SH-SY5Y (cell line): Measurements from ENCODE around the gene UBA7.
A peak's percentile ranks its signal among the peaks of the same experiment; 100 is the strongest.

Experiments used
- GATA2 ChIP-seq: IDR thresholded peaks from 2 replicates; pipeline ENCODE4 v1.6.1; 2011; ENCODE audit warnings: mild to moderate bottlenecking, low read depth, low read length
- GATA3 ChIP-seq: IDR thresholded peaks from 2 replicates; pipeline ENCODE4 v1.6.1; 2011; ENCODE audit warnings: low read depth, mild to moderate bottlenecking, low read length, moderate library complexity

Gene UBA7

DNA sequence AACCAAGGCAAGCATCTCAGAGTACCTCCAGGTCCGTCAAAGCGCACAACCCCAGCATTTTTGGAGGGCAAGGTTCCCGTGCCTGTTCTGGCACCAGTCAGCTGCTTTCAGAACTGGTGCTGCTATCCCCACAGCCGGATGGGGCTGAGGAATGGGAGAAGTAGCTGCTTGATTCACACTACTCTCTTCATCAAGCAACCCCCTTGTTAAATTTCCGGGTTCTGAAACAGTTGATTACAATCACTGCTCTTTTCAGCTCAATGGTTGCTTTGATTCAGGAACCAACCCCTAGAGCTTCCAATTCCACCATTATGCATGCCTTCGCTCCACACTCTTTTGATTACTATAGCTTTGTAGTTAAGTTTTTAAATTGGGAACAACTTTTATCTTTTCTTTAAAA, 12.3 kb upstream of the UBA7 start:
- no peak for TF ChIP-seq GATA3
- no peak for TF ChIP-seq GATA2

DNA sequence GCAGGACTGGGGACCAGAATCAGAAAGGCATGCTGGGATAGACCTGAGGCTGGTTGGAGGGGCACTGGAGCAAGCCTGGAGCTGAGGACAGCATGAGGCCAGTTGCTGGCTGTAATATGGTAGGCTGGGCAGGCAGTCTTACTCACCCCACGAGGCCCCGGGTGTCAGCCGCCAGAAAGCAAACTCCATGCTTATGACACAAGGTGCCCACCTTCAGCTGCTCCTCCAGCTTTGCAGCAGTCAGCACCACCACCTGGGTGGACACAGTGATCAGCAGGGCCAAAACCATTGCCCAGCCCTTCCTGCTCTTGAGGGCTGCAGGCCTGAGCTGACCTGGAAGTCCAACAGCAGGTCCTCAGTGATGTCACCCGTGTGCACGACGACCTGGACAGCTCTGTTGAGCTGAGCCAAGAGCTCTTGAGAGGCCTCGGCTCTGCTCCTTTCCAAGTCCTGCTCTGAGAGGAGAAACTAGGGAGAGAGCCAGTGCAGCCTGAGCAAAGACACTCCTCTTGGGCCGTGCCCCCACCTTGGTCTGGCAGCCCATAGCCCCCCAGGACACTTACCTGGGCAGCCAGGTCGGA, 747 bp downstream of the UBA7 start:
- TF ChIP-seq GATA2 (no peak), GATA3 (no peak)

DNA sequence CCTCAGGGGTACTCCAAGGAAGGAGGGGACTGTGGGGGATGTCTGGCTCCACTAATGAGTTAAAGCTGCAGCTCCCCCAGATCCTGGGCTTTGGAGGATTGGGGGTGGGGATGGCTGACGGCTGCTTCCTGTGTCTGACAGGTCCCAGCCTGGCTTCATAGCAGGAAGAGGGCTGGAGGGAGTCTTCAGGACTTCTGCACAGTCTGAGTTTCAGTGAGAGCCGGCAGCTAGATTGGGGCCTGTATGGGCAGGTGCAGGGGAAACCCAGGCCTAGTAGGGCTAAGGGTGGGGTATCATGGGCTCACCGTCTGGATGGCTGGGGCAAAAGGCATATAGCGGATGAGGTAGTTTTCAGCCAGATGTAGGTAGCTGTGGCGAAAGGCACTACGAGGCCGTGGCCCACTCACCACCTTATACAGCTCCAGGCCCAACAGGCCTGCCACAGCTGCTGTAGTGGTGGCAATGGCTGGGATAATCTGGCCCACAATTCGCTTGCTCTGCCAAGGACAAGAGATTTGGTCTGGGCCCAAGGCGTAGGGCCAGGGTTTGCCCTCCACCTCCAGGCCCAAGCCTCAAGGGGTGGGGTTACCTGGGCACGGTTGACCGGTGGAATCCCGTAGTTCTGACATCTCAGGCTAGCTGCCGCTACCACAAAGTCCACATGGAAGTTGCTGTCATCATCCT, 6.2 kb downstream of the UBA7 start:
- TF ChIP-seq GATA3 (no peak), GATA2 (no peak)

GRCh38 chr3:49806850-49807249, 6.9 kb downstream of the UBA7 start:
- TF ChIP-seq GATA3 (no peak), GATA2 (no peak)

- TF ChIP-seq GATA3, result no peak
- TF ChIP-seq GATA2, result no peak
Measured at GRCh38 chr3:49805897-49806701, 7.7 kb downstream of the UBA7 start.

- TF ChIP-seq GATA3 (no peak), GATA2 (no peak)
Measured at GRCh38 chr3:49805367-49805782, 8.4 kb downstream of the UBA7 start.

DNA sequence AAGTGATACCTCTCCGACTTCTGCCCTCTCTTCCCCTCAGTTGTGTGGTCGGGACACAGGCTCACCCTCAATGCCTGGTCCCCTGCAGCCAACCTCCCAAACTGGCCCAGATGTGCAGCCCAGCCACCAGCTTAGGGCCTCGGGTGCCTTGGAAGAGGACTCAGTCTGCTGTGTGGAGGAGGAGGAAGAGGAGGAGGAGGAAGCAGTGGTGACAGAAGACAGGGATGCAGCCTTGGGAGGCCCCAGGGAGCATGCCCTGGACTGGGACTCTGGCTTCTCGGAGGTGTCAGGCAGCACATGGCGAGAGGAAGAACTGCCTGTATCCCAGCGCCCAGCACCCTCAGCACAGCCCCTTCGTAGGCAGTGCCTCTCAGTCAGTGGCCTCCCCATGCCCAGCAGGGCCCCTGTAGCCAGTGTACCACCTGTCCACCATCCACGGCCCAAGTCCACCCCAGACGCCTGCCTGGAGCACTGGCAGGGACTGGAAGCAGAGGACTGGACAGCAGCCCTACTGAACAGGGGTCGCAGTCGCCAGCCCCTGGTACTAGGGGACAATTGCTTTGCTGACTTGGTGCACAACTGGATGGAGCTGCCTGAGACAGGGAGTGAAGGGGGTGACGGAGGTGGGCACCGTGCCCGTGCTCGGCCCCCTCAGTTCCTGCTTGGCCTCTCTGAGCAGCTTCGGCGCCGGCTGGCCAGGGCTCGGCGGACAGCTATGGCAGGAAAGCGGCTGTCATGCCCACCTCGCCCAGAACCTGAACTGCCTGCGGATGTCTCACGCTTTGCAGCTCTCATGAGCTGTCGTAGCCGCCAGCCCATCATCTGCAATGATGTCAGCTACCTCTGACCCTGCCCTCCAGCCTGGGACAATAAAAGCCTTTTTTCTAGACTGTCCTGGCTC, 9.4 kb downstream of the UBA7 start:
- no peak for TF ChIP-seq GATA2
- TF ChIP-seq GATA3, result no peak

DNA sequence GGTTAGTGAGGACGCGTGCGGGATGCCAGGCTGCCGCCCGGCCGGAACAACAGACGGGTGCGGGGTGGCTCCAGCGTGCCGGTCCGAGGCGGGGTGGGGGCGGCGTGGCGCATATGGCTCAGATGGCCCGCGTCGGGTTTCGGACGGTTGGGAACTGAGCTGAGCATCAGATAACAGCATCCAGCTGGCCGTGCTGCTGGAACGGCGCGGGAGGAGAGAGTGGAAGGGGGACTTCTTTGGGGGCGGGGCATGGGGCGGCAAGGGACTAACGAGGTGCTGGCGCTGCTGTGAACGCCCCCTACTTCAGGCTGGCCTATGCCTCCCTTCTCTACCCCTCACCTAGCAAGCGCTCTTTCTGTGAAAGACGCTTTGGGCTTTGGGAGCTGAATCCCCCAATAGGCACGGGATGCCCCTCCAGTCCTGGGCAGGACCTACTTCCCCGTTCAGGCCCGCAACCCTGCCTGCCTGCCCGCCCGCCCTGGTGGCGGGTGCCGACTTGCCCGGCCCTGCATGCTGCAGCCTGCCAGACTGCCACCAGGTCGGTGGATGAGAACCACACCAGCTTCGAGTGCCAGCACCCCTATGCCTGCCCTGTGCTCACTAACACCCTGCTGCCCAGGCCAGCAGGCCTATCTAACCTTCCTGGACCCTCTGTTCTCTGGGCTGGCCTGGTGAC, 10.2 kb downstream of the UBA7 start:
- TF ChIP-seq GATA2, result peak; percentile 85
- TF ChIP-seq GATA3, result no peak

DNA sequence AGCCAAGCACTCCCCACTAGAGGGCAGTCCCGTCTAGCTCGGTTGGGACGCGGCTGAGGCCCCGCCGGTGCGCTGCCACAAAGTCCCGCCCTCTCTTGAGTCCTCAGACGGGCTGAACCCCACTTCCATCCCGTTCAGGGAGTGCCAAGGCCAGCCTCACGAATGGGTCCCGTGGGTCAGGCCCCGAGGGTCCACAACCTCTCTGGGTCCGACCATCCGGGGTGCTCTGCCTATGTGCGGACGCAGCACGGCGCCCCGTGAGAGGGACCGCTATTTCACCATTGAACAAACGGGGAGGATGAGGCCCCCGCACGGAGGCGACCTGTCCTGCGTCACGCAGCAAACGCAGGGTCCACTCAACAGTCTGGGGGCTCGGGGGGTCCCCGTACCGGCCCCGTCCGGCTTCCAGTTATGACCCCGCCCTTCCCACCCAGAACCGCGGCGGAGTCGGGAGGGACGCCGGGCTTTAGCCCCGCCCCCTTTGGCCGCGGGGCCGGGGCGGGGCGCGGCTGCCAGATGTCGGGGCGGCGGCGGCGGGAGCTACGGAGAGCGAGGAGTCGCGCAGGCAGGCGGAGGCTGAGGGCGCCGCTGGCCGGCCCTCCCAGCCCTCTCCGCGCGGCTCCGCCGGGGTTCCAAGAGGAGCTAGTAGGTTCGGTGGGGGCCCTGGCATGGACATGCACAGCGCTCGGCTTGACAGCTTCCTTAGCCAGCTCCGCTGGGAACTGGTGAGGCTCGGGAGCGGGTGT, 10.9 kb downstream of the UBA7 start, which contains the start of gene INKA1:
INKA1 (plus strand) TSS at position 543 of the 746 bp plus-strand sequence; CDS start at position 675, 132 bp downstream.
- TF ChIP-seq GATA3 (no peak), GATA2 (no peak)

DNA sequence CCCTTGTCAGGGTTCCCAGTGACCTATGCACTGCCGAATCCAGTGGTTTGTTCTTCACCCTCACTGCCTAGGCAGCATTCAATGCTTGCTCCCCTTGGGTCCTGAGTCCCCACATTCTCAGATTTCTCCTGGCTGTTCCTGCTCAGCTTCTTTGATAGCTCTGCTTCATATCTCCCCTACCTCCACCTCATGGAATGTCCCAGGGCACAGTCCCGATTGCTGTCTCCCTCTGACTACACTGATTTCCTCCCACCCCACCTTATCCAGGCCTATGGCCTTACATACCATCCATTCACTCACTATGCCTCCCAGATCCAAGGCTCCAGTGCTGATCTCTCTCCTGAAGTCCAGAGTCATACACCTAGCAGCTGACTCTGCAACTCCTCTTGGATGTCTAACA, 12.6 kb downstream of the UBA7 start:
- TF ChIP-seq GATA2, result no peak
- no peak for TF ChIP-seq GATA3

GRCh38 chr3:49799761-49800160, 14.0 kb downstream of the UBA7 start, which contains the start of gene CDHR4:
TSS of gene CDHR4 (minus strand) at chr3:49799873. CDS start at chr3:49799812, 61 bp downstream.
- no peak for TF ChIP-seq GATA3
- TF ChIP-seq GATA2, result no peak

DNA sequence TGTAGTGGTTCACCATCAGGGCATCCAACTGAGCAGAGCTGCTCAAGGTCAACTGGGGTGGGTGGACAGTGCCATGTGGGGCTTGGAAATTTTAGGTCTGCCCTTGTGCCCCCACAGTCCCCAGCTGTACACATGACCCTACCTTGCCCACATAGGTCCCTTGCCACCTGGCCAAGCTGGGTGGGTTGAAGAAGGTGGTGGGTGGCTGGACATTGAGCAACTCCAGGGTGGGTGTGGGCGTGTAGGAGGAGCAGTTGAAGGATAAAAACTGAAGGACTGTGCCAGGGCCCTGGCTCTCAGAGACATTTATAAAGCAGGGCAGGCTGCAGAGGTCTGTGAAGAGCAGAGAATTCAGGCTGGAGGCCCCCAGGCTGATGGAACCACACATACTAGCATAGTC, 14.6 kb downstream of the UBA7 start:
- TF ChIP-seq GATA3 (no peak), GATA2 (no peak)
